ENCODE data around the gene MINK1. TPM values are rescaled to one million over a fixed set of nuclear protein-coding genes. Genes with fewer than 3 reads are reported as not detected.
A peak's percentile ranks its signal among the peaks of the same experiment; 100 is the strongest.

Gene MINK1
- total RNA-seq, 1 donor from 2014 or later: 59.7 TPM

DNA sequence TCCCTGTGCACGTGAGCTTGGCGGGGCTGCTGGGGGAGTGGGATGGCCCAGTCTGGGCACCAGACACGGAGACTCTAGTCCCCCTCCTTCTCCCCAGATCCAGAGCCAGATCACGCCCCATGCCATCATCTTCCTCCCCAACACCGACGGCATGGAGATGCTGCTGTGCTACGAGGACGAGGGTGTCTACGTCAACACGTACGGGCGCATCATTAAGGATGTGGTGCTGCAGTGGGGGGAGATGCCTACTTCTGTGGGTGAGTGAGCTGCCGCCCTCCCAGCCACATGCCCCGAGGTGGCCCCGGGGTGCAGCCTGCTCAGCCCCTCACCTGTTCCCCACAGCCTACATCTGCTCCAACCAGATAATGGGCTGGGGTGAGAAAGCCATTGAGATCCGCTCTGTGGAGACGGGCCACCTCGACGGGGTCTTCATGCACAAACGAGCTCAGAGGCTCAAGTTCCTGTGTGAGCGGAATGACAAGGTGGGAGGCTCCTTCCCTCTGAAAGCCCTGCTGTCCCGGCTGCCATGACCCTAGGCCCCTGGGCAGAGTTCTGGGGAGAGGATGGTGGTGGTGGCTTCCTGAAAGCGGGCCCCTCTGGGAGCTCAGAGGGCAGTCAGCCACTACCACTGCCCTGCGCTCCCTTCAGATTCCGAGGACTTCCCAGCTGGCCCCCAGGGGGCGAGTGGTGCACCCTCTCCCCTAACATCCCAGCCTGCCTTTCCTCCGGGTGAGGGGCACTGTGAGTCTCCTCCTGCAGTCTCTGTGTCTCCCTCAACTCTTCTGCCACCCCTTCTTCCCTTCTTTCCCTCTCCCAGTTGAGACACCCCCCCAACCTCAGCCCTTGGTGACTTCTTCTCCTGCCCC is 63.4 kb downstream of the MINK1 start:
- Mint-ChIP-seq H3K9me3 (no peaks in the 10 kb centered on the region), H3K27ac (no peak overlapping the region), H3K36me3 (ENCODE audit: low read depth) (peaks cover 21% of the 10 kb centered on the region), H3K27me3 (peaks cover 3% of the 10 kb centered on the region), H3K4me3 (no peak overlapping the region), H3K4me1 (peaks cover 9% of the 10 kb centered on the region)
- no peak for DNase-seq
- intact Hi-C loops (cut with micrococcal nuclease): no loop called here

DNA sequence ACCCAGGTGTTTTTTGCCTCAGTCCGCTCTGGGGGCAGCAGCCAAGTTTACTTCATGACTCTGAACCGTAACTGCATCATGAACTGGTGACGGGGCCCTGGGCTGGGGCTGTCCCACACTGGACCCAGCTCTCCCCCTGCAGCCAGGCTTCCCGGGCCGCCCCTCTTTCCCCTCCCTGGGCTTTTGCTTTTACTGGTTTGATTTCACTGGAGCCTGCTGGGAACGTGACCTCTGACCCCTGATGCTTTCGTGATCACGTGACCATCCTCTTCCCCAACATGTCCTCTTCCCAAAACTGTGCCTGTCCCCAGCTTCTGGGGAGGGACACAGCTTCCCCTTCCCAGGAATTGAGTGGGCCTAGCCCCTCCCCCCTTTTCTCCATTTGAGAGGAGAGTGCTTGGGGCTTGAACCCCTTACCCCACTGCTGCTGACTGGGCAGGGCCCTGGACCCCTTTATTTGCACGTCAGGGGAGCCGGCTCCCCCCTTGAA is 64.1 kb downstream of the MINK1 start:
- intact Hi-C loops (cut with micrococcal nuclease): no loop called here
- no peak overlapping the region for H3K4me3 Mint-ChIP-seq

DNA sequence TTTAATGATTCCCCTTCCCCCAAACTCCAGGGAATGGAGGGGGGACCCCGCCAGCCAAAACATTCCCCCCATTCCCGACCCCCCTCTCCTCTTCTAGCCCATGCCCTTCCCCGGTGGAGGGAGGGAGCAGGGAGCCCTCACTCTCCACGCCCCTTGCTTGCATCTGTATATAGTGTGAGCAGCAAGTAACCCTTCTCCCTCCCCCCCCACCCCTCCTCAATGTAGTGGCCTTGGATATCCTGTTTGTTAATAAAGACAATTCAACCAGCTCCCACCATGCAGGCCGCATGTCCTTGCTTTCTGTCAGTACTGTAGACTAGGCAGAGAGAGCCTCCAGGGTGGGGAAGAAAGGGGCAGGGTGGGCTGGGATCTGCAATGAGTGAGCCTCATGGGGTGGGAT is 64.6 kb downstream of the MINK1 start:
- intact Hi-C loops (cut with micrococcal nuclease): no loop called here
- DNase-seq: no peak
- H3K4me3 Mint-ChIP-seq: no peak overlapping the region
- peaks cover 3% of the 10 kb centered on the region for H3K27me3 Mint-ChIP-seq
- no peaks in the 10 kb centered on the region for H3K9me3 Mint-ChIP-seq
- H3K27ac Mint-ChIP-seq: no peak overlapping the region
- H3K4me1 Mint-ChIP-seq: peaks cover 13% of the 10 kb centered on the region
- H3K36me3 Mint-ChIP-seq (ENCODE audit: low read depth): peaks cover 17% of the 10 kb centered on the region

More for the DNA sequence above, 64.1 kb downstream of the MINK1 start:
- Mint-ChIP-seq H3K27ac (no peak overlapping the region), H3K4me1 (peaks cover 9% of the 10 kb centered on the region), H3K36me3 (ENCODE audit: low read depth) (peaks cover 20% of the 10 kb centered on the region), H3K9me3 (no peaks in the 10 kb centered on the region), H3K27me3 (peaks cover 3% of the 10 kb centered on the region)
- DNase-seq: no peak

DNA sequence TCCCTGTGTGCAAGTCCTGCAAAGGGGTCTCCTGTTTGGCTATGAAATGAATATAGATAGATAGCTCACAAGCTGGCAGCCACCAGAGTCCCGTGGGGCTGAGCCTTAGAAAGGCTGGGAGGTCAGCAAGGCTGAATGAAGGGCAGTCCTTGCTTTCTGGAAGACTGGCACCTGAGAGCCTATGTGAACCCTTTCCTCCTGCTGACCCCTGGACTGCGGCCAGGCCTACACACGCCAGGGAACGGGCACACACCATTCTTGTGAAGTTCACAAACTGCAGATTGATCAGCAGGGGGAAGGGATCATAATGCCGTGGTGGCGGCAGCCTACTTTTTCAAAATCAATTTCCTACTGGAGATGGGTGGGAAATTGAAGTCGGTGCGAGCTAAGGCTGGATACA is 65.2 kb downstream of the MINK1 start:
- DNase-seq: no peak
- Mint-ChIP-seq H3K27me3 (peaks cover 3% of the 10 kb centered on the region), H3K4me1 (peaks cover 19% of the 10 kb centered on the region), H3K36me3 (ENCODE audit: low read depth) (peaks cover 14% of the 10 kb centered on the region), H3K4me3 (peak overlapping the region; percentile 53), H3K9me3 (no peaks in the 10 kb centered on the region), H3K27ac (no peak overlapping the region)
- intact Hi-C loops (cut with micrococcal nuclease): no loop called here

DNA sequence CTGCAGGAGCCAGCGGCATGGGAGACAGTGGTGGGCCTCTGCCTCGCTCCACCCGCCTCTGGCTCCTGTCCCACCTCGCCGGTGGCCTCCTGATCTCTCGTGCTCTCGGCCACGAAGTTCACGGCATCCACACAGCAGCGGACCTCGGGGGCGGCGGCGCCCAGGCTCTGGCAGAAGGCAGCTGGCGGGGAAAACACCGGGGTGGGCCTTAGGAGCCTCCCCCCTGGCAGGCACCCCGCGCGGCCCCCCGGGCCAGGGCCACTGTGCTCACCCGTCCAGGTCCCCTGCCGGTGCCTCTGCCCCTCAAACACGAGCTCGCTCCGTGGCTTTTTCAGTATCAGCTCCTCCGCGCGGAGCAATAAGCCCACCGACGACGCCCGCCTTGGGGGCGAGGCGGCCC is 65.8 kb downstream of the MINK1 start:
- intact Hi-C loops (cut with micrococcal nuclease): no loop called here
- H3K36me3 Mint-ChIP-seq (ENCODE audit: low read depth): peaks cover 12% of the 10 kb centered on the region
- H3K27ac Mint-ChIP-seq: no peak overlapping the region
- peaks cover 3% of the 10 kb centered on the region for H3K27me3 Mint-ChIP-seq
- H3K4me1 Mint-ChIP-seq: peaks cover 22% of the 10 kb centered on the region
- H3K4me3 Mint-ChIP-seq: peak overlapping the region; percentile 53
- no peaks in the 10 kb centered on the region for H3K9me3 Mint-ChIP-seq
- no peak for DNase-seq

DNA sequence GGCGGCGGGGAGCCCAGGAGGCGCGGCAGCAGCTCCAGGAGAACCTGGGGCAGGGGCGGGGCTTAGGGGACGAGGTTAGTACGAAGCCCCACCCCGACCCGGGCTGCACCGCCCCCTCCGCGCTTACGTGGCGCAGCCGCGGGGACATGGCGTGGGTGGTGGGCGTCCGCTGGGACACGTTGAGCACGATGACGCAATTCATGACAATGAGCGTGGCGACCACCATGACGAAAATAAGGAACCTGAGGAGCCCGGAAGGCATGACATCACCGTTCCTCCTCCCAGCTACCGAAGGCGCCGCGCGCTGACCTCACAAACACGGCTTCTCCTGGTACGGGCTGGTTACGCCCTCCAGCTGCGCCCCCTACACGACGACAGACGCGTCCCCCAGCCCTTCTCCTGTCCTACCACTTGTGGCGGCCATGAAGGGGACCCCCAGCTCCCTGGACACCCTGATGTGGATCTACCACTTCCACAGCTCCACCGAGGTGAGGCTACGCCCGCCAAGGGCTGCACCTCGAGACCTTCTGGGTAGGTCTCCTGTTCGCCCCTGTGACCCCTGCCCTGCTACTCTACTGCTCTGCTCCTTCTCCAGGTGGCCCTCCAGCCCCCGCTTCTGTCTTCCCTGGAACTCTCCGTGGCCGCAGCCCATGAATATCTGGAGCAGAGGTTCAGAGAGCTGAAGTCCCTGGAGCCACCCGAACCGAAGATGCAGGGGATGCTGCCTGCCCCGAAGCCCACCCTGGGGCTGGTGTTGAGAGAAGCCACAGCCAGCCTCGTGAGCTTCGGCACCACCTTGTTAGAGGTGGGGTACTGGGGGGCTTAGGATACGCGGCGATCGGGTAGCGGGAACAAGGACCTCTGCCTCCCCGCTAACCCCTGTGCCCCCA is 66.4 kb downstream of the MINK1 start, which contains the start of gene C17orf107:
C17orf107 (plus strand) TSS at position 196 of the 890 bp plus-strand sequence; CDS start at position 423, 227 bp downstream.
- H3K4me1 Mint-ChIP-seq: peaks cover 22% of the 10 kb centered on the region
- H3K36me3 Mint-ChIP-seq (ENCODE audit: low read depth): peaks cover 12% of the 10 kb centered on the region
- intact Hi-C loops (cut with micrococcal nuclease): loop anchor here (5.0 kb wide), 1 partner anchor 332 kb away; no protein-coding TSS in a partner anchor
- no peaks in the 10 kb centered on the region for H3K9me3 Mint-ChIP-seq
- DNase-seq: peak; percentile 97
- H3K27ac Mint-ChIP-seq: peak within 1 kb of the TSS; percentile 86
- H3K4me3 Mint-ChIP-seq: peak within 1 kb of the TSS; percentile 89
- H3K27me3 Mint-ChIP-seq: peaks cover 3% of the 10 kb centered on the region

DNA sequence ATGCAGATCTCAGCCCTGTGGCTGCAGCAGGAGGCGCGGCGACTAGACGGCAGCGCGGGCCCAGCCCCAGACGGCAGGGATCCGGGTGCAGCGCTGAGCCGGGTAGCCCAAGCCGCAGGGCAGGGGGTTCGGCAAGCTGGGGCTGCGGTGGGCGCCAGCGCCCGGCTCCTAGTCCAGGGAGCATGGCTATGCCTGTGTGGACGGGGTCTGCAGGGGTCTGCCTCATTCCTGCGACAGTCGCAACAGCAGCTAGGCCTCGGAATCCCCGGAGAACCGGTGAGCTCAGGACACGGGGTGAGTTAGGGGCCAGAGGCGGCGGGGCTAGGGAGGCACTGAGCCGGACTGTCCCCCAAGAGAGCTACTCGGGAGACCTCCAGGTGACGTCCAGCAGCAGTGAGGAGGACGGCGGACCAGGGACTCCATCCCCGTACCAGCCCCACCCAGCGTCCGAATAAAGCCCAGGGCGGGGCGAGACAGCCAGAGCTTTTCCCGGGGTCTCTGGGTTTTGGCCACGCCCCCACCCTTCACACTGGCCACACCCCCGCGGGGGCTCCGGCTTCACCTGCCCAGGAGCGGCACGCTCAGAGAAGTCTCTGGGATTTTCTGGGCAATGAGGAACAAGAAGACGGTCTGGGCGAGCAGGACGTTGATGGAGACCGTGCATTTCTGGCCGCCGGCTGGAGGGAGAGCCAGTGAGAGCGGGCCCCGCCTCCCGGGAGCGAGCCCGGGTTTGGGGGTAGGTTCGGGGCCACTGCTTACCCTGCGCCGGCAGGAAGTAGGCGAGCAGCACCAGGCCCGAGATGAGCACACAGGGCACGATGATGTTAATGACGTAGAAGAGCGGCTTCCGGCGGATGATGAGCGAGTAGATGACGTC is 67.3 kb downstream of the MINK1 start:
- Mint-ChIP-seq H3K27ac (peak overlapping the region; percentile 41), H3K27me3 (peaks cover 3% of the 10 kb centered on the region), H3K36me3 (ENCODE audit: low read depth) (peaks cover 8% of the 10 kb centered on the region), H3K9me3 (no peaks in the 10 kb centered on the region), H3K4me1 (peaks cover 22% of the 10 kb centered on the region), H3K4me3 (peak overlapping the region; percentile 89)
- DNase-seq: peak; percentile 88
- intact Hi-C loops (cut with micrococcal nuclease): loop anchor here (5.0 kb wide), 1 partner anchor 333 kb away; no protein-coding TSS in a partner anchor

DNA sequence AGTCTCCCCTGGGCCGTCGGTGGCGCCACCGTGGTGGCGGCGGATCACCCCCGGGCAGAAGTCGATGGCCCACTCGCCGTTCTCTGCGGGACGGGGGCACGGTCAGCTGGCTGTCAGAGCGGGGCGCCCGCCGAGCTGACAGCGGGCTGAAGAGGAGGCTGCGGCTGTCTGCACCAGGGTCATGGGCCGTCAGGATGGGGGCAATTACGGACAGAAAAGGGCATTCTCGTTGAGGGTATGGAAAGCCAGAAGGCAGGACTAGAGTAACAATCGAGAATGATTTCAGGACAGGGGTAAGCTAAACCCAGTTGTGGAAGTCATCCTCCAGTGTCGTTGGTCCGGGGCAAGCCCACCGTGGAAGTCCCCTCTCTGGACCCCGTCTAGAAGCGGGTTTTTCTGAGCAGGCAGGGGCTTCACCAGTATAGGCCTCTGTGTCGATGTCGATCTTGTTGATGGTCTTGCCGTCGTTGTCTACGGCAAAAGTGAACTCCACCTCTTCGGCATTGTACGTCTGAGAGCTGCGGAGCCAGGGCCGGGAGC is 68.0 kb downstream of the MINK1 start:
- intact Hi-C loops (cut with micrococcal nuclease): loop anchor here (5.0 kb wide), 1 partner anchor 334 kb away; no protein-coding TSS in a partner anchor
- H3K4me3 Mint-ChIP-seq: peak overlapping the region; percentile 89

DNA sequence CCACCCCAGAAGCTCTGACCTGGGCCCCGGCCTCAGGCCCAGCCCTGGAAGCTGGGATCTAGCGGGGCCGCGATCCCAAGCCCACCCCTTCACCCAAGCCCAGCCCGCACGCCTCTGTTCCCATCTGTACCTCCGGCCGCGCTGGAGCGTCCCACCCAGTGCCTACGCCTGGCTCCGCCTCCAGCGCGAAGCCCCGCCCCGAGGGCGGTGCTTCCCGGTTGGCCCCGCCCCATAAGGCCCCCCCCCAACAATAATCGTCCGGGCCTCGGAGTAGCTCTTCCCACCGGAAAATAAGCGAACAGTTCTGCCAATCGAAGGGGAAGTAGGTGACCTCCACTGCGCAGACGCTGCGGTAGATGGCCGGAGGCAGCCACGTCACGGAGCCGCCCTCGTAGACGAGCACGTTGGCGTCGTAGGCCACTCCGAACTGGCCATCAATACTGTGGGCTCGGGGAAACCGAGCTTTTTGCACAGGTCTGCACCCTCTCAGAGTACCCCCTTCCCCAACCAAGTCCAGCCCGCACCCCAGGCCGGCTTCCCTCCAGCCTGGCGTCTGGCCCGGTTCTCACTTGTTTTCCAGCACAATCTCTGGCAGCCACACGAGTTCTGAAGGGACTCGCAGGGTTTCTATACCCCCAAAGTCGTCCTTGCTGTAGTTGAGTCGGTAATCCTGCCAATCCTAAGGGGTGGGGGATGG is 68.7 kb downstream of the MINK1 start:
- Mint-ChIP-seq H3K27ac (no peak overlapping the region), H3K36me3 (ENCODE audit: low read depth) (no peaks in the 10 kb centered on the region), H3K4me1 (peaks cover 23% of the 10 kb centered on the region), H3K4me3 (peak overlapping the region; percentile 89), H3K9me3 (no peaks in the 10 kb centered on the region), H3K27me3 (peaks cover 4% of the 10 kb centered on the region)
- intact Hi-C loops (cut with micrococcal nuclease): loop anchor here (2.0 to 5.0 kb wide), 3 partner anchors 39 to 334 kb away; partner anchors contain the start of genes GLTPD2, RNF167 and SLC25A11
- DNase-seq: peak; percentile 70

More for the DNA sequence above, 68.0 kb downstream of the MINK1 start:
- peak overlapping the region; percentile 41 for H3K27ac Mint-ChIP-seq
- H3K36me3 Mint-ChIP-seq (ENCODE audit: low read depth): peaks cover 2% of the 10 kb centered on the region
- H3K4me1 Mint-ChIP-seq: peaks cover 22% of the 10 kb centered on the region
- H3K27me3 Mint-ChIP-seq: peaks cover 3% of the 10 kb centered on the region
- no peaks in the 10 kb centered on the region for H3K9me3 Mint-ChIP-seq
- DNase-seq: peak; percentile 66

DNA sequence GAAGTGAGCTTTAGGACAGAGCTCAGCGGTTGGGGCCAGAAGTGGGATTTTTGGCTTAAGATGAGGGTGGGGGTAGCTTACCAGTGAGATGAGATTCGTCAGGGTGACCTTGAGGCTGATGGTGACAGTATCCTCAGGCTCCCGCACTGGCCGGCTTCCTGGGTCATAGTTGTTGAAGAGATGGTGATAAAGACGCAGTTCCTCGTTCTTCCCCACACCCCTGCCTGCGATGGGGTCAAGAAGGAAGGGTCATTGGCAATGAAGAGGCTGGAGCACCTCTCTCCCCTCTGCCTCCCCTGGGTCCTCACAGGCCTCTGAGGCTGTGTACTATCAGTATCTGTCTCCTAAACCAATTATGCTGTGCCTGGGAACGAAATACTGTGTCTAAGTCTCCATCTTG is 69.4 kb downstream of the MINK1 start:
- H3K27me3 Mint-ChIP-seq: peaks cover 6% of the 10 kb centered on the region
- no peaks in the 10 kb centered on the region for H3K36me3 Mint-ChIP-seq (ENCODE audit: low read depth)
- intact Hi-C loops (cut with micrococcal nuclease): loop anchor here (2.0 to 5.0 kb wide), 3 partner anchors 38 to 335 kb away; partner anchors contain the start of genes GLTPD2, RNF167 and SLC25A11
- DNase-seq: no peak
- H3K9me3 Mint-ChIP-seq: no peaks in the 10 kb centered on the region
- no peak overlapping the region for H3K27ac Mint-ChIP-seq
- no peak overlapping the region for H3K4me3 Mint-ChIP-seq
- H3K4me1 Mint-ChIP-seq: peaks cover 26% of the 10 kb centered on the region

DNA sequence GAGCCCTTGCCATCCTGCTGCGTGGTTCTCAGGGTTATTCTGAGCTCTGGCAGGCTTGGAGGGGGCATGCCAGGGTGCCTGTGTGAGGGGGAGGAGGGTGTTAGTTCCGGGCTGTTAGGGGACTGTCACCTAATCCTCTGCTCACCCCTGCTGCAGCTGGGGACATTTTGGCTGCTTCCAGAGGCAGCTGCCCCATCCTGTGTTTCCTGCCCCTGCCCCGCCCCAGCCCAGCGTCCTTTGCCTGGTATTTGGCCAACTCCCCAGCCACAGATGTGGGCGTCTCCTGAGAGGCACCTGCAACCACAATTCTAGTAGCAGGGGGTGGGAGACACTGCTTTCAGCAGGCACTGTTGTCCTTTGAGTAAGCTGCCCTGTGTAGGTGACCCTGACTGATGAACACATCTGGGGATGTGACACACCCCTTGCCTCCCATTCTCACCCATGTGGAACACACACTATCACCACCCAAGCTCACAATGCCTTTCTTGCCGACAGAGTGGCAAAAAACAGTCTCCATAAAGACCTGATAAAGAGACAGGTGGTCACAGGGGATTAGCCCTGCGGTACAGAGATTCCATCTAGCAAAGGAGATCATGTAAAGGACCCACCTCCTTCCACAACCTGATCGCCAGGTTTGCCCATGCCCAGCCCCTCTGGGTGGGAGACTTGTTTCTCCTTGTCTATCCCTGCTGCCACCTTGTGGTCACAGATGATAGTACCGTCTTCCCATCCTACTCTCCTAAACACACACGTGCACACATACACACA is 70.1 kb downstream of the MINK1 start, which contains the start of gene CHRNE:
CHRNE (minus strand) TSS at position 48 of the 768 bp plus-strand sequence; CDS start at position 13, 35 bp downstream.
- Mint-ChIP-seq H3K27me3 (peaks cover 6% of the 10 kb centered on the region), H3K9me3 (no peaks in the 10 kb centered on the region), H3K4me3 (peak within 1 kb of the TSS; percentile 30), H3K36me3 (ENCODE audit: low read depth) (no peaks in the 10 kb centered on the region), H3K27ac (peak within 1 kb of the TSS; percentile 30), H3K4me1 (peaks cover 26% of the 10 kb centered on the region)
- intact Hi-C loops (cut with micrococcal nuclease): loop anchor here (2.0 to 5.0 kb wide), 3 partner anchors 38 to 336 kb away; partner anchors contain the start of genes GLTPD2, RNF167 and SLC25A11
- peak; percentile 93 for DNase-seq
